SJCRH30 (cell line): ENCODE results near the gene FRYL. TPM values are rescaled to one million over a fixed set of nuclear protein-coding genes. Genes with fewer than 3 reads are reported as not detected.
"Not testable (repeated sequence)": the region's sequence is repeated elsewhere in the genome, so short reads cannot be mapped to it uniquely, and the experiment has no call there.

Experiments
- DNase-seq, 2 experiments: peaks; one replicate each; pipeline ENCODE4 v3.0.0-alpha.2; 2015 to 2020
- H3K27ac ChIP-seq: fragments of 250-450 bp; sonication (Bioruptor Pico); 2 replicates; pipeline ENCODE4 v1.5.1; 2020; ENCODE audit warnings: mild to moderate bottlenecking, moderate library complexity
- H3K27me3 ChIP-seq: fragments of 250-450 bp; sonication (Bioruptor Pico); 2 replicates; pipeline ENCODE4 v1.5.1; 2020; ENCODE audit warnings: mild to moderate bottlenecking, moderate library complexity
- H3K36me3 ChIP-seq: fragments of 250-450 bp; sonication (Bioruptor Pico); 2 replicates; pipeline ENCODE4 v1.5.1; 2020; ENCODE audit warnings: mild to moderate bottlenecking, moderate library complexity
- H3K4me1 ChIP-seq: fragments of 250-450 bp; sonication (Bioruptor Pico); 2 replicates; pipeline ENCODE4 v1.5.1; 2020; ENCODE audit warnings: mild to moderate bottlenecking, moderate library complexity
- H3K4me3 ChIP-seq: fragments of 250-450 bp; sonication (Bioruptor Pico); 2 replicates; pipeline ENCODE4 v1.5.1; 2020; ENCODE audit warnings: mild to moderate bottlenecking, moderate library complexity
- H3K9me3 ChIP-seq: fragments of 250-450 bp; sonication (Bioruptor Pico); replicated peaks from 2 replicates; pipeline ENCODE4 v1.5.1; 2020; ENCODE audit warnings: mild to moderate bottlenecking, moderate library complexity
- total RNA-seq: library from RNA; depleted of rRNA; stranded (reverse); fragments of >200 nt; shearing (Covaris generic); gene quantifications from 2 replicates; pipeline ENCODE4 v1.2.3, GENCODE V29; 2014

The FRYL gene
- total RNA-seq, 1 experiment from 2014 or later, result 67.7 TPM

- no peaks in the 10 kb centered on the region for H3K36me3 ChIP-seq
- no peaks in the 10 kb centered on the region for H3K27me3 ChIP-seq
- no peaks in the 10 kb centered on the region for H3K9me3 ChIP-seq
- H3K27ac ChIP-seq, result no peak overlapping the region
- no peaks in the 10 kb centered on the region for H3K4me1 ChIP-seq
- H3K4me3 ChIP-seq, result no peak overlapping the region
- DNase-seq, result no peak
Observed at GRCh38 chr4:48686369-48686768, 93.7 kb downstream of the FRYL start.

- Histone ChIP-seq H3K9me3 (no peaks in the 10 kb centered on the region), H3K27me3 (no peaks in the 10 kb centered on the region), H3K36me3 (no peaks in the 10 kb centered on the region), H3K4me1 (no peaks in the 10 kb centered on the region), H3K4me3 (no peak overlapping the region), H3K27ac (no peak overlapping the region)
- DNase-seq, result no peak
Observed at GRCh38 chr4:48683784-48684666, 96.1 kb downstream of the FRYL start.

DNA sequence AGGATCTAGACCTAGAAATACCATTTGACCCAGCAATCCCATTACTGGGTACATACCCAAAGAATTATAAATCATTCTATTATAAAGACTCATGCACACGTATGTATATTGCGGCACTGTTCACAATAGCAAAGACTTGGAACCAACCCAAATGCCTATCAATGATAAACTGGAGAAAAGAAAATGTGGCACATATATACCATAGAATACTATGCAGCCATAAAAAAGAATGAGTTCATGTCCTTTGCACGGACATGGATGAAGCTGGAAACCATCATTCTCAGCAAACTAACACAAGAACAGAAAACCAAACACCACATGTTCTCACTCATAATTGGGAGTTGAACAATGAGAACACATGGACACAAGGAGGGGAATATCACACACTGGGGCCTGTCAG, 97.2 kb downstream of the FRYL start:
- H3K36me3 ChIP-seq, H3K27ac ChIP-seq, H3K27me3 ChIP-seq, H3K4me1 ChIP-seq, H3K9me3 ChIP-seq, H3K4me3 ChIP-seq, DNase-seq: not testable (repeated sequence)

DNA sequence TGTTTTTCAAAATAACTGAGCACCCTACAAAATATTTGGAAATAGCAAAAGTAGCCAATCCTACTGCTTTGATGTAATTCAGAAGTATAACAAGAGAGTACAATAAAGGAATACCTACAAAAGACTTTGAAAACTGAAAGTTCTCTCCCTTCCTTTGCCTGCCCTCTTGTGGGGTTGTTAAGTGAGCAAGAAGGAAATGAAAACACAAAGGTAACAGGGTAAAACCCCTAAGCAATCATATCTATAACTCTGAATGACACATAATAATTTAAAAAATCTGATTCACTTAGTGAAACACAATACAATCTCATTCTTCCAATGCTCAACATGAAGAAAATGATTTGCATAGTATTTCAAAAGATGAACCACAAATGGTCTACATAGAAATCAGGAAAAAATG, 98.2 kb downstream of the FRYL start:
- Histone ChIP-seq H3K9me3 (no peaks in the 10 kb centered on the region), H3K36me3 (no peaks in the 10 kb centered on the region), H3K27me3 (no peaks in the 10 kb centered on the region), H3K4me3 (no peak overlapping the region), H3K27ac (no peak overlapping the region), H3K4me1 (no peaks in the 10 kb centered on the region)
- DNase-seq, result no peak

GRCh38 chr4:48680848-48681568, 99.1 kb downstream of the FRYL start:
- Histone ChIP-seq H3K4me1 (no peaks in the 10 kb centered on the region), H3K9me3 (no peaks in the 10 kb centered on the region), H3K27me3 (no peaks in the 10 kb centered on the region), H3K27ac (no peak overlapping the region), H3K36me3 (no peaks in the 10 kb centered on the region), H3K4me3 (no peak overlapping the region)
- no peak for DNase-seq

- Histone ChIP-seq H3K4me1 (no peaks in the 10 kb centered on the region), H3K27me3 (no peaks in the 10 kb centered on the region), H3K4me3 (no peak overlapping the region), H3K9me3 (no peaks in the 10 kb centered on the region), H3K27ac (no peak overlapping the region), H3K36me3 (no peaks in the 10 kb centered on the region)
- no peak for DNase-seq
Observed at GRCh38 chr4:48673537-48673936, 106.5 kb downstream of the FRYL start.

DNA sequence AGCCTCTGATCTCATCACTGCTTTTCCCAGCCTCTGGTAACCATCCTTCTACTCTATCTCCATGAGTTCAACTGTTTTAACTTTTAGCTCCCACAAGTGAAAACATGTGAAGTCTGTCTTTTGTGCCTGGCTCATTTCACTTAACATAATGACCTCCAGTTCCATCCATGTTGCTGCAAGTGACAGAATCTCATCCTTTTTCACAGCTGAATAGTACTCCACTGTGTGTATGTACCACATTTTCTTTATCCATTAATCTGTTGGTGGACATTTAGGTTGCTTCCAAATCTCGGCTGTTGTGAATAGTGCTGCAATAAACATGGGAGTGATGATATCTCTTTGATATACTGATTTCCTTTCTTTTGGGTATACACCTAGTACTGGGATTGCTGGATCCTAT, 109.5 kb downstream of the FRYL start:
- no peaks in the 10 kb centered on the region for H3K27me3 ChIP-seq
- H3K36me3 ChIP-seq, result no peaks in the 10 kb centered on the region
- H3K9me3 ChIP-seq, result no peaks in the 10 kb centered on the region; the same call in 1 of the 2 replicates
- H3K4me3 ChIP-seq, result no peak overlapping the region
- no peak overlapping the region for H3K27ac ChIP-seq
- DNase-seq, result no peak
- H3K4me1 ChIP-seq, result no peaks in the 10 kb centered on the region

DNA sequence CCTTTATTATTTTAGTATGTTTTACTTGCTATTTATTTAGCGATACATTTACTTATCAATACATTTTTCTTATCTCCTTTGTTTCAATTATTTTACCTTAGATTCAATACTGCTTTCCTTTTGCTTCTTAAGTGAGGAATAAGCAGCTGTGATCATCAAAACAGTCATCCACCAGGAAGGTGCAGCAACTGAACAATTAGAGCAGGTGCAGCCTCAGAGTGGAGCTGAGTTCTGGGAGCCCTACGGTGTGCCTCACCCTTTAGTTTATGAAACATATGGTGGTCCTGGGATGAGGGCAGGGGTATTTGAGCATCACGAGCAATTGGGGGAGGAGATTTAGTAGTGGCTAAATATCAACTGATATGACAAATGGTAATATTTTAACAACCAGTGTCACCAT, 111.0 kb downstream of the FRYL start:
- Histone ChIP-seq H3K36me3 (no peaks in the 10 kb centered on the region), H3K4me3 (no peak overlapping the region), H3K4me1 (no peaks in the 10 kb centered on the region), H3K27me3 (no peaks in the 10 kb centered on the region), H3K9me3 (no peaks in the 10 kb centered on the region; the same call in 1 of the 2 replicates), H3K27ac (no peak overlapping the region)
- DNase-seq, result no peak

DNA sequence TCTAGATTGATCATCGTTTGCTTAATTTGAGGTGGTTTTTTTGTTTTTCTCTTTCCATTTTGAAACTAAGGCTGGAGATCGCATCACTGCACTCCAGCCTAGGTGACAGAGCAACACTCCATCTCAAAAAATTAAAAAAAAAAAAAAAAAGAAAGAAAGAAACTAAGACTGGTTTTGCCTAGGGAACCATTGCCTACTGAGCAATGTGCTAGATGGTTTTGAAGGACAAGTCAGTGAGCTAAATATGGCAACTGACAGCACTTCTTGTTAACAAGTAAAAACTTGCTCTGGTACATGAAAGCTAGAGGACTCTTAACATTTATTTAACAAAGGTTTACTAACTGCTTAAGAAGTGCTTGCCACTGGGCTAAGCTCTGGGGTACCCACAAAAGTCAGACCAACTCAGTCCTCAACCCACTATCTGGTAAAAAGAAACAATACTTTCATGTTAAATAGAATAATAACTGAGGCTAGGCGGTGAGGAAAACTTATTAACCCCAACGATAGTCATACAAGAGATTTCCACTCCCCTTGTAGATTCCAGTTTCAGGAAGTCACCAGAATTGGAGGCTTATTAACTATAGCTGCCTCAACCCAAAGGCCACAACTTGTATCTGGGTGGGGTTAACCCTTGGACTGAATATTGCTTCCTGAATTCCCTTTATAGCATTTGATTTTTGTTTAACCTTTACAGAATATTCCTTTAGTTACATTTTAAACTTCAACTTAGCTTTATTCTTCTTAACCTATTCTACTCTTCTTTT, 111.6 kb downstream of the FRYL start:
- no peak for DNase-seq
- Histone ChIP-seq H3K9me3 (no peaks in the 10 kb centered on the region; the same call in 1 of the 2 replicates), H3K27me3 (no peaks in the 10 kb centered on the region), H3K4me1 (no peaks in the 10 kb centered on the region), H3K27ac (no peak overlapping the region), H3K4me3 (no peak overlapping the region), H3K36me3 (no peaks in the 10 kb centered on the region)

DNA sequence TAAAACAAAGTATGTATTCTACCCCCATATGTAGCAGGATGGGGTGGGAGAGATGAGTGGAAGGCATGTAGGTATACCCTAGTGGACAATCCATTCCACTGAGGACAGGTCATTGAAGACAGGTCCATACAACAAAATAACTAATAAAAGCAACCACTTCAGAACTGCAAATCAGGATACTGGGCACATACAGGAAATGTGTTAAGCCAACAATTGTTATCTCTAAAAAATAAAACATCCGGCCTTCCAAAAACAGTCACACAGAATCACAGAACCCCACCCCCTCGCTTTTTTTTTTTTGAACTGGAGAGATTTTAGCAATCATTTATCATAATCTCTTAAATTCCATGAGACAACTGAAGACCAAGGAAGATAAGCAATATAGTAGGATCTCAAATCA, 112.9 kb downstream of the FRYL start:
- no peaks in the 10 kb centered on the region for H3K27me3 ChIP-seq
- no peaks in the 10 kb centered on the region for H3K36me3 ChIP-seq
- no peak overlapping the region for H3K4me3 ChIP-seq
- H3K27ac ChIP-seq, result no peak overlapping the region
- no peak for DNase-seq
- H3K9me3 ChIP-seq, result no peaks in the 10 kb centered on the region; the same call in 1 of the 2 replicates
- no peaks in the 10 kb centered on the region for H3K4me1 ChIP-seq

DNA sequence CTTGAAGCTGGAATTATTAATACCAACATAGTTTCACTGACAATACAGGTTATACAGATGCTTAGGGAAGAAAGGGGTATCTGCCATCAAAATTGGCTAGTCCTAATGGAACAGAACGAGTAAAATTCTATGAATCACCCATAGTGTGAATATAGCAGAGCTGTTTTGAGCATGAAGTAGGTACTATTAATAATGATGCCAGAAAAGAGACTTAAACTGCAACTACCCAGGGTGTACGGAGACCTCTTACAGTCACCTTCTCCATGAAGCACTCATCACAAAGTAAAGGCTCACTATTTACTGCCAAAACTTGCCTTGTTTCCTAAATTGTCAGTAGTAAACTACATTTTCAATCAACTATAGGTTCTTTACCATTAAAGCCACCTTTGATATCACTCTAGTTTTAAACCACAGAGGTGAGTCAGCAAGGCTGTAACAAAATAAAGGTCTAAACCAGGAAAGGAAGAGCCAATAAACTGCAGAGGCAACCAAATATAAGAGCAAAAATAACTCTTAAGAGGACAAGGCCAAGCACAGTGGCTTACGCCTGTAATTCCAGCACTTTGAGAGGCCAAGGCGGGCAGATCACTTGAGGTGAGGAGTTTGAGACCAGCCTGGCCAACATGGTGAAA, 114.4 kb downstream of the FRYL start:
- Histone ChIP-seq H3K36me3 (no peaks in the 10 kb centered on the region; the same call in 1 of the 2 replicates), H3K27me3 (no peaks in the 10 kb centered on the region), H3K9me3 (no peaks in the 10 kb centered on the region; the same call in 1 of the 2 replicates), H3K27ac (no peak overlapping the region), H3K4me3 (no peak overlapping the region), H3K4me1 (no peaks in the 10 kb centered on the region)
- no peak for DNase-seq

- H3K27ac ChIP-seq, result no peak overlapping the region
- no peaks in the 10 kb centered on the region; the same call in 1 of the 2 replicates for H3K36me3 ChIP-seq
- no peaks in the 10 kb centered on the region for H3K27me3 ChIP-seq
- H3K4me1 ChIP-seq, result no peaks in the 10 kb centered on the region
- H3K9me3 ChIP-seq, result no peaks in the 10 kb centered on the region; the same call in 1 of the 2 replicates
- no peak overlapping the region for H3K4me3 ChIP-seq
- no peak for DNase-seq
Observed at GRCh38 chr4:48664938-48665337, 115.1 kb downstream of the FRYL start.

- H3K4me3 ChIP-seq, result no peak overlapping the region
- H3K27me3 ChIP-seq, result no peaks in the 10 kb centered on the region
- no peak overlapping the region for H3K27ac ChIP-seq
- DNase-seq, result no peak
- H3K4me1 ChIP-seq, result no peaks in the 10 kb centered on the region
- H3K36me3 ChIP-seq, result no peaks in the 10 kb centered on the region; the same call in 1 of the 2 replicates
- no peaks in the 10 kb centered on the region for H3K9me3 ChIP-seq
Observed at GRCh38 chr4:48661391-48661790, 118.7 kb downstream of the FRYL start.

- Histone ChIP-seq H3K4me3 (no peak overlapping the region), H3K4me1 (no peaks in the 10 kb centered on the region), H3K27me3 (no peaks in the 10 kb centered on the region), H3K36me3 (no peaks in the 10 kb centered on the region; the same call in 1 of the 2 replicates), H3K9me3 (no peaks in the 10 kb centered on the region), H3K27ac (no peak overlapping the region)
- no peak for DNase-seq
Observed at GRCh38 chr4:48660347-48660746, 119.7 kb downstream of the FRYL start.
